HepG2 (cell line): ENCODE results near the gene MYH15. TPM values are rescaled to one million over a fixed set of nuclear protein-coding genes. Genes with fewer than 3 reads are reported as not detected.

Experiments
- ATAC-seq: fragments of 200-7000 bp; cut with Tn5 transposase; 3 replicates; pipeline ENCODE4 v1.9.1; 2020; ENCODE audit warnings: mild to moderate bottlenecking, moderate library complexity
- BruUV-seq: library from RNA; stranded (reverse); fragments of 400-500 nt; replicated peaks from 2 replicates; lab custom pipeline; 2021; lab: Mats Ljungman, UMichigan
- CTCF ChIA-PET: fragments of 300-600 bp; formaldehyde crosslinking; extraction: SDS; loops from one replicate; lab custom pipeline; 2021; ENCODE audit warnings: low total read pairs, inconsistent platforms, low intra/inter-chr PET ratio; lab: Yijun Ruan, JAX
- POLR2A ChIA-PET: fragments of 350-600 bp; sonication (Branson Sonifier 250); formaldehyde crosslinking; loops from one replicate; lab custom pipeline; 2020; ENCODE audit warnings: antibody characterized with exemption, inconsistent platforms; lab: Yijun Ruan, JAX
- DNase-seq: peaks from one replicate; pipeline ENCODE4 v3.0.0-alpha.2; 2015; ENCODE audit warnings: low spot score
- FAIRE-seq: peaks from 3 replicates; lab custom pipeline; 2011; peaks lifted over from hg19 to GRCh38; lab: Jason Lieb, UNC
- H2AFZ ChIP-seq: one replicate; pipeline ENCODE4 v1.6.1; 2011; ENCODE audit warnings: low read length, inconsistent platforms
- H3K27ac ChIP-seq: fragments of 300-600 bp; 3 replicates; pipeline ENCODE4 v1.8.0; 2011; ENCODE audit warnings: mixed run types, mild to moderate bottlenecking, mixed read lengths, low read length, inconsistent platforms; ENCODE audit not compliant: insufficient read depth; ENCODE audit errors: extremely low read length
- H3K27me3 ChIP-seq, 2 experiments: fragments of 200-600 bp in 1 of 2; 2 replicates in 1 of 2; 3 replicates in 1 of 2; pipeline versions ENCODE4 v1.6.0 to v1.8.0; 2011; ENCODE audit warnings: low read length in 2 of 2, mild to moderate bottlenecking in 2 of 2, moderate library complexity in 2 of 2, inconsistent platforms in 1 of 2; ENCODE audit not compliant: insufficient read depth in 2 of 2, control insufficient read depth in 1 of 2
- H3K36me3 ChIP-seq, 2 experiments: fragments of 200-600 bp in 1 of 2; replicated peaks in 1 of 2; 2 replicates in 1 of 2; 3 replicates in 1 of 2; pipeline versions ENCODE4 v1.5.1 to v1.8.0; 2011; ENCODE audit warnings: low read length in 2 of 2, inconsistent platforms in 1 of 2; ENCODE audit not compliant: insufficient read depth in 2 of 2, control insufficient read depth in 1 of 2
- H3K4me1 ChIP-seq: 2 replicates; pipeline ENCODE4 v1.5.1; 2012; ENCODE audit warnings: low read length, inconsistent platforms; ENCODE audit not compliant: insufficient read depth
- H3K4me2 ChIP-seq: 2 replicates; pipeline ENCODE4 v1.6.0; 2011; ENCODE audit warnings: low read depth, low read length, inconsistent platforms
- H3K4me3 ChIP-seq, 3 experiments: fragments of 200-600 bp in 1 of 3; sonication (generic), shearing (Covaris generic) in 1 of 3; replicated peaks in 1 of 3; 2 replicates each; pipeline ENCODE4 v1.5.1; 2011 to 2016; ENCODE audit warnings: low read length in 3 of 3, inconsistent platforms in 2 of 3, low read depth in 2 of 3, mild to moderate bottlenecking in 2 of 3, control low read depth in 1 of 3, mixed read lengths in 1 of 3; ENCODE audit not compliant: insufficient read depth in 1 of 3
- H3K79me2 ChIP-seq: one replicate; pipeline ENCODE4 v1.6.1; 2011; ENCODE audit warnings: low read length, inconsistent platforms; ENCODE audit not compliant: insufficient read depth
- H3K9ac ChIP-seq: 2 replicates; pipeline ENCODE4 v1.6.0; 2011; ENCODE audit warnings: mild to moderate bottlenecking, low read depth, low read length, inconsistent platforms; ENCODE audit not compliant: insufficient read depth
- H3K9me3 ChIP-seq: 2 replicates; pipeline ENCODE4 v1.5.1; 2012; ENCODE audit warnings: mild to moderate bottlenecking, low read length
- H4K20me1 ChIP-seq: 2 replicates; pipeline ENCODE4 v1.6.0; 2011; ENCODE audit warnings: inconsistent platforms, mild to moderate bottlenecking, low read length, moderate library complexity; ENCODE audit not compliant: insufficient read depth
- CTCF ChIP-seq: sonication (generic); formaldehyde crosslinking; IDR thresholded peaks from 2 replicates; pipeline ENCODE4 v1.5.0; 2020; ENCODE audit warnings: mild to moderate bottlenecking, missing genetic modification reagents, moderate library complexity
- HNF1A ChIP-seq, 2 experiments: sonication (generic) in 1 of 2; formaldehyde crosslinking in 1 of 2; IDR thresholded peaks; 2 replicates each; pipeline versions ENCODE4 v1.4.0 to v1.6.1; 2016 to 2020; ENCODE audit warnings: borderline replicate concordance in 1 of 2, low read depth in 1 of 2, mild to moderate bottlenecking in 1 of 2, missing genetic modification reagents in 1 of 2
- MYNN ChIP-seq: sonication (generic); formaldehyde crosslinking; IDR thresholded peaks from 2 replicates; pipeline ENCODE4 v1.4.0; 2020; ENCODE audit warnings: mild to moderate bottlenecking, low read depth, missing genetic modification reagents
- NCOA5 ChIP-seq: sonication (generic); formaldehyde crosslinking; IDR thresholded peaks from 2 replicates; pipeline ENCODE4 v1.4.0; 2020; ENCODE audit warnings: missing genetic modification reagents
- ZNF687 ChIP-seq: sonication (generic); formaldehyde crosslinking; IDR thresholded peaks from 2 replicates; pipeline ENCODE4 v1.5.1; 2020; ENCODE audit warnings: mild to moderate bottlenecking, missing genetic modification reagents, moderate library complexity
- ZNF737 ChIP-seq: sonication (generic); formaldehyde crosslinking; IDR thresholded peaks from 2 replicates; pipeline ENCODE4 v1.5.0; 2020; ENCODE audit warnings: missing genetic modification reagents, mild to moderate bottlenecking, borderline replicate concordance
- ZNF788 ChIP-seq: sonication (generic); formaldehyde crosslinking; IDR thresholded peaks from 2 replicates; pipeline ENCODE4 v1.5.0; 2020; ENCODE audit warnings: mild to moderate bottlenecking, missing genetic modification reagents, borderline replicate concordance
- WGBS: methylation state at CpG from one replicate; pipeline ENCODE4 v1.1.6; 2017; ENCODE audit warnings: low lambda C conversion rate; 5-methylcytosine and 5-hydroxymethylcytosine counted together
- in situ Hi-C: cut with HindIII; loops from 2 replicates; pipeline ENCODE4 v1.10.0; 2017; ENCODE audit warnings: low pct_unique_long_range_greater_than_20kb; ENCODE audit not compliant: extremely low pct_ligation_motif_present
- intact Hi-C: fragments of 100-400 bp; cut with micrococcal nuclease; formaldehyde crosslinking; loops from one replicate; pipeline ENCODE4 v1.10.0; 2022; ENCODE audit not compliant: unreplicated experiment
- polyA plus RNA-seq, 8 experiments: library from polyadenylated mRNA; depleted of rRNA in 3 of 8; stranded (reverse) in 7 of 8; unstranded in 1 of 8; fragments of >200 nt; fragmentation: Illumina TruSeq in 4 of 8; extraction: Trizol in 4 of 8; gene quantifications; 2 replicates each; pipeline versions ENCODE4 v1.2.1 to v1.2.3, GENCODE V29; 2011 to 2016; ENCODE audit warnings: low read depth in 4 of 8, missing spikeins in 1 of 8, mixed read lengths in 1 of 8; ENCODE audit not compliant: insufficient read depth in 1 of 8
- total RNA-seq, 5 experiments: library from RNA; depleted of rRNA; stranded (reverse); fragments of >200 nt; fragmentation: Illumina TruSeq; extraction: Trizol; gene quantifications; 2 replicates each; pipeline ENCODE4 v1.2.3, GENCODE V29; 2016; ENCODE audit warnings: low read depth in 1 of 5

MYH15 gene
- total and polyA plus RNA-seq, 2 of the 13 experiments (the other 11 are each of a cell fraction or from before 2014, with no cell fraction given), result 0.03 to 0.09 TPM

DNA sequence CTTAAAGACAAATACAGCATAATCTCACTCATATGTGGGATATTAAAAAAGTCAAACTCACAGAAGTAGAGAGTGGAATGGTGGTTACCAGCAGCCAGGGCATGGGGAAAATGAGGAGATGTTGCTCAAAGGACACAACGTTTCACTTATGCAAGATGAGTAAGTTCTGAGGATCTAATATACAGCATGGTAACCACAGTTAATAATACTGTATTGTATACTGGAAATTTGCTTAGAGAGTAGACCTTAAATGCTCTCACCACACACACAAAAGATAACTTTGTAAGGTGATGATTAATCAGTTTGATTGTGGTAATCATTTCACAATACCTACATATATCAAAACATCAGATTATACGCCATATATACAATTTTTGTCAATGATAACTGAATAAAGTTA is 60.0 kb downstream of the MYH15 start:
- DNase-seq, result no peak
- BruUV-seq, result no TSS peak
- no peak overlapping the region for H3K4me2 ChIP-seq
- in situ Hi-C loops, result no loop called here
- no peak for TF ChIP-seq ZNF687 (CRISPR knock-in tag)
- no peak for TF ChIP-seq ZNF788 (CRISPR knock-in tag)
- no peak for TF ChIP-seq HNF1A (IDR thresholded peaks at IDR 0.05; ENCODE audit: low read depth)
- TF ChIP-seq HNF1A (CRISPR knock-in tag; IDR thresholded peaks at IDR 0.05; ENCODE audit: borderline replicate concordance), result no peak
- no peak for TF ChIP-seq ZNF737 (CRISPR knock-in tag)
- TF ChIP-seq NCOA5 (CRISPR knock-in tag), result no peak
- no peak for TF ChIP-seq MYNN
- no peak for TF ChIP-seq CTCF (CRISPR knock-in tag)
- H3K27me3 ChIP-seq, result no peaks in the 10 kb centered on the region
- H3K27ac ChIP-seq, result no peak overlapping the region
- H3K79me2 ChIP-seq, result no peaks in the 10 kb centered on the region
- H3K36me3 ChIP-seq, result no peaks in the 10 kb centered on the region
- POLR2A ChIA-PET, result no interaction called here
- no peak overlapping the region for H3K9ac ChIP-seq
- no peak overlapping the region for H2AFZ ChIP-seq
- ATAC-seq, result no peak
- CTCF ChIA-PET, result no interaction called here
- WGBS, result 0% methylated on average over 2 of the region's 2 CpGs
- no peak overlapping the region for H3K4me3 ChIP-seq
- H3K4me1 ChIP-seq, result no peaks in the 10 kb centered on the region
- intact Hi-C loops, result no loop called here
- H3K9me3 ChIP-seq, result peaks cover 17% of the 10 kb centered on the region
- no peak for FAIRE-seq
- no peaks in the 10 kb centered on the region for H4K20me1 ChIP-seq
